T-cell (primary cell): Measurements from ENCODE around the gene TRMT112. TPM values are rescaled to one million over a fixed set of nuclear protein-coding genes. Genes with fewer than 3 reads are reported as not detected.

Experiments used
- ATAC-seq, 4 experiments: fragments of 200-7000 bp in 3 of 4; fragments of 150-1000 bp in 1 of 4; cut with Tn5 transposase; replicated peaks in 1 of 4; 1 replicate in 3 of 4; 2 replicates in 1 of 4; pipeline ENCODE4 v1.10.0; 2021; ENCODE audit warnings: moderate library complexity in 3 of 4, mild to moderate bottlenecking in 2 of 4, moderate number of reproducible peaks in 1 of 4
- CTCF ChIA-PET, 2 donors: fragments of 300-600 bp; sonication (Branson Sonifier 250); formaldehyde crosslinking; loops; one replicate each; lab custom pipeline; 2022; ENCODE audit warnings: antibody characterized with exemption in 2 of 2; lab: Charles Lee
- POLR2A ChIA-PET, 2 donors: fragments of 300-600 bp; sonication (Branson Sonifier 250); formaldehyde crosslinking; loops; one replicate each; lab custom pipeline; 2022; ENCODE audit warnings: antibody characterized with exemption in 2 of 2; lab: Charles Lee
- DNase-seq, 35 experiments: peaks; one replicate each; pipeline versions ENCODE4 v3.0.0 to v3.0.0-alpha.2; 2013 to 2023
- H3K27ac ChIP-seq: one replicate; pipeline ENCODE4 v1.5.1; 2013; ENCODE audit warnings: low read length
- H3K27me3 ChIP-seq, 2 experiments: replicated peaks in 1 of 2; 1 replicate in 1 of 2; 2 replicates in 1 of 2; pipeline versions ENCODE4 v1.6.1 to v1.7.0; 2013; ENCODE audit warnings: low read length in 1 of 2, mixed read lengths in 1 of 2; ENCODE audit not compliant: control insufficient read depth in 2 of 2, insufficient read depth in 2 of 2; ENCODE audit errors: extremely low read depth in 1 of 2
- H3K36me3 ChIP-seq, 2 donors: 1 replicate in 1 of 2; 2 replicates in 1 of 2; pipeline versions ENCODE4 v1.6.1 to v1.7.0; 2013; ENCODE audit warnings: low read length in 1 of 2; ENCODE audit not compliant: control insufficient read depth in 2 of 2, insufficient read depth in 1 of 2; ENCODE audit errors: extremely low read depth in 1 of 2
- H3K4me1 ChIP-seq, 2 experiments: 1 replicate in 1 of 2; 2 replicates in 1 of 2; pipeline versions ENCODE4 v1.6.1 to v1.7.0; 2013; ENCODE audit warnings: low read length in 2 of 2, mixed read lengths in 1 of 2; ENCODE audit not compliant: insufficient read depth in 2 of 2, control insufficient read depth in 1 of 2; ENCODE audit errors: extremely low read depth in 1 of 2
- H3K4me3 ChIP-seq, 2 donors: 1 replicate in 1 of 2; 2 replicates in 1 of 2; pipeline versions ENCODE4 v1.5.1 to v1.7.0; 2013; ENCODE audit warnings: mild to moderate bottlenecking in 2 of 2, low read length in 1 of 2, moderate library complexity in 1 of 2; ENCODE audit not compliant: control insufficient read depth in 1 of 2; ENCODE audit errors: extremely low read depth in 1 of 2
- H3K9me3 ChIP-seq: 2 replicates; pipeline ENCODE4 v1.7.0; 2013
- H3K27ac Mint-ChIP-seq, 2 donors: one replicate each; pipeline ENCODE4 v1.8.0; 2020 to 2021; ENCODE audit warnings: mild to moderate bottlenecking in 2 of 2, mixed read lengths in 2 of 2
- H3K27me3 Mint-ChIP-seq, 2 donors: one replicate each; pipeline ENCODE4 v1.8.0; 2021 to 2022; ENCODE audit warnings: mixed read lengths in 2 of 2
- H3K36me3 Mint-ChIP-seq: one replicate; pipeline ENCODE4 v1.8.0; 2021; ENCODE audit warnings: mixed read lengths
- H3K4me1 Mint-ChIP-seq, 3 donors: one replicate each; pipeline ENCODE4 v1.8.0; 2020 to 2022; ENCODE audit warnings: mixed read lengths in 3 of 3, mild to moderate bottlenecking in 1 of 3
- H3K4me3 Mint-ChIP-seq, 3 donors: one replicate each; pipeline ENCODE4 v1.8.0; 2020 to 2022; ENCODE audit warnings: mild to moderate bottlenecking in 3 of 3, mixed read lengths in 3 of 3, moderate library complexity in 3 of 3
- H3K9me3 Mint-ChIP-seq, 3 donors: one replicate each; pipeline ENCODE4 v1.8.0; 2020 to 2022; ENCODE audit warnings: mixed read lengths in 3 of 3
- WGBS: methylation state at CpG from one replicate; pipeline ENCODE4 v1.1.5; 2013; ENCODE audit warnings: missing lambda C conversion rate; ENCODE audit not compliant: insufficient coverage; 5-methylcytosine and 5-hydroxymethylcytosine counted together
- total RNA-seq, 35 experiments: library from RNA in 6 of 35; stranded (reverse) in 6 of 35; fragments of 120-200 nt in 1 of 35; gene quantifications; one replicate each; pipeline versions ENCODE4 v1.2.1 to v1.2.4 and lab custom pipeline; 2013 to 2026

The TRMT112 gene
- 100 to 1,000 TPM; 104 to 177 (median 151) TPM for total RNA-seq
- total RNA-seq (2013): 225 TPM
- total RNA-seq (lab: John Stamatoyannopoulos, UW): 52.5 to 210 (median 74.5) reads per million in 29 experiments

DNA sequence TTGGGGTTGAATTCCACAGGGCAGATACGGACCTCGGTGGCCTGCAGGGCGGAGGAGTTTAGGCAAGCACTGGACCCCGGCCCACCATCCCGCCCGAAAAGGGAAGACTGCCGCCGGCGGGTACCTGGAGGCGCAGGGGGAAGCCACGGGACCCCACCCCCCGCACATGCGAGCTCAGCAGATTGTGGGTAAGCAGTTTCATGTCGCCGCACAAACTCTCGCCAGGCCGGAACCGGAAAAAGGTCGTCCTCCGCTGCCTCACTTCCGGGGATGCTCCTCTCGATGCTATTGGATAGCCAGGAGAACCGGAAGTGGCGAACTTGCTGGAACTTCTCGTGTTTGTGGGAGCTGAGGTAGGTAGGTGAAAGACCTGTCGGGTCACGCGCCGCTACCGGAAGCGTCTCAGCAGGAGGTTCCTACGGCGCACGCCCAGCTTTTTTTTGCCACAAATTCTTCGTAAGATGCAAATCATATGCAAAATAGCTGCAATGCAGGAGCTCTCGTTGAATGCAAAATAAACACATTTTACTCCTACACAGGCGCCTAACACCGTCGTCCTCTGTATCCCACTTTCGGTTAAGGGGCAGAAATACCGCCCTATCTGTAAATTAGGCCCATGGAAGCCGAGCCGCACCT is at the start of gene TRMT112:
Gene TRMT112, minus strand, starts transcription at position 235 of the 636 bp plus-strand sequence. Its CDS starts 33 bp downstream, at position 202.
- Histone ChIP-seq H3K4me3 (peak within 1 kb of the TSS; percentile 76 to 79), H3K27me3 (no peaks in the 10 kb centered on the region), H3K9me3 (no peaks in the 10 kb centered on the region), H3K27ac (peak within 1 kb of the TSS; percentile 98), H3K36me3 (peaks cover 0 to 37% of the 10 kb centered on the region in 2 donors), H3K4me1 (peaks cover 2 to 42% of the 10 kb centered on the region in 2 experiments)
- H3K4me3 Mint-ChIP-seq: peak within 1 kb of the TSS; percentile 91 to 96 (median 93)
- under 1% methylated on average over 40 of the region's 43 CpGs for WGBS
- H3K4me1 Mint-ChIP-seq: peaks cover 29 to 57% (median 43%) of the 10 kb centered on the region in 3 donors
- H3K27me3 Mint-ChIP-seq: no peaks in the 10 kb centered on the region
- ATAC-seq: peak; percentile 82 to 84 (median 83)
- H3K36me3 Mint-ChIP-seq: peaks cover 28% of the 10 kb centered on the region
- H3K27ac Mint-ChIP-seq: peak within 1 kb of the TSS; percentile 99 to 100
- DNase-seq: peak; percentile 82 to 99 (median 97)
- CTCF ChIA-PET: interaction anchor here (0.6 to 2.6 kb wide), 22 partner anchors 12 to 1654 kb away, joined by 3 to 41 read pairs (median 6); partner anchors contain the start of genes CATSPERZ (in 1 of the 2), CCDC88B (in 1 of the 2), ESRRA (in 1 of the 2) and FKBP2 (in 1 of the 2)
- POLR2A ChIA-PET: interaction anchor here (0.6 to 1.5 kb wide), 16 partner anchors 13 to 1653 kb away, joined by 3 to 16 read pairs (median 5); partner anchors contain the start of genes CCDC88B (in 2 of the 2), BAD (in 1 of the 2), C11orf98 (in 1 of the 2) and CSKMT (in 1 of the 2)
- no peaks in the 10 kb centered on the region for H3K9me3 Mint-ChIP-seq

DNA sequence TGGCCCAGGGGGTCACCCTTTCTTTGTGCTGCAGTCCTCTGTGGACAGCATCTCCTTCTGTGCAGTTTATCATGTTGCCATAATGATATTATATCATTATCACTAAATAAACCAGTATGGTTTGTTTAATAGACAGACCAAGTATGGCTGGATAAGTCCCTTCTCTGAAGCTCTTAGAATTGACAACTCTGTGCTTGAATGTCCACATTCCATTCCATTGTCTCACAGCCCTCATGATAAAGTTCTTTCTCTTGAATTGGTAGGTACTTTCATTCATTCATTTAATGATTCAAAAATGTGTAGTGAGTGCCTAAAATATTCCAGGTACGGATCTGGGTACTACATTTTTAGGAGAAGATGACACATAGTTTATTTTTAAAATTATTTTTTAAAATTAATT is 49.4 kb upstream of the TRMT112 start:
- H3K27me3 Mint-ChIP-seq: no peaks in the 10 kb centered on the region
- no peak overlapping the region for H3K27ac ChIP-seq
- H3K9me3 Mint-ChIP-seq: no peaks in the 10 kb centered on the region
- ChIA-PET POLR2A (interaction anchor here in 1 of 2 donors (0.5 kb wide), 1 partner anchor 1521 kb away, joined by 4 read pairs; the partner anchor contains the start of gene FIBP), CTCF (no interaction called here)
- ATAC-seq: no peak
- no peaks in the 10 kb centered on the region for H3K9me3 ChIP-seq
- no CpG with 5 or more reads among the region's 1 CpG for WGBS
- H3K4me1 Mint-ChIP-seq: peaks cover 0 to 5% (median 2%) of the 10 kb centered on the region in 3 donors
- no peaks in the 10 kb centered on the region for H3K27me3 ChIP-seq
- no peaks in the 10 kb centered on the region for H3K4me1 ChIP-seq
- H3K36me3 ChIP-seq: peaks cover 36 to 58% of the 10 kb centered on the region in 2 donors
- H3K4me3 ChIP-seq: no peak overlapping the region
- no peak for DNase-seq
- no peak overlapping the region for H3K4me3 Mint-ChIP-seq
- peaks cover 30% of the 10 kb centered on the region for H3K36me3 Mint-ChIP-seq
- H3K27ac Mint-ChIP-seq: no peak overlapping the region

DNA sequence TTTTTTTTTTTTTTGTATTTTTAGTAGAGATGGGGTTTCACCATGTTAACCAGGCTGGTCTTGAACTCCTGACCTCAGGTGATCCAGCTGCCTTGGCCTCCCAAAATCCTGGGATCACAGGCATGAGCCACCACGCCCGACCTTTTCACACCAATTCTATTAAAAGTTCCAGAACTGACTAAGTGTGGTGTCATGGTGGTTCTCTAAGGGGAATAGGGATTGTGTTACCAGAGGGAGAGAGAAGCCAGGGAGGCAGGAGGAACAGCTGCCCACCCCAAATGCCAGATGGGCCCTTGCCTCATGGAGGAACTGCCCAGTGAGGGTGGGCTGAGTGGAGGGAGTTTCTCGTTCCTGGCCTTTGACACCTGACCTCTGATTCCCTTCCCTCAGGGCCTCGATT is 47.6 kb upstream of the TRMT112 start:
- H3K36me3 Mint-ChIP-seq: peaks cover 31% of the 10 kb centered on the region
- CTCF ChIA-PET: no interaction called here
- H3K27ac Mint-ChIP-seq: no peak overlapping the region
- POLR2A ChIA-PET: no interaction called here
- Histone ChIP-seq H3K9me3 (no peaks in the 10 kb centered on the region), H3K36me3 (peaks cover 32 to 65% of the 10 kb centered on the region in 2 donors), H3K27me3 (no peaks in the 10 kb centered on the region), H3K4me1 (peaks cover 0 to 7% of the 10 kb centered on the region in 2 experiments), H3K4me3 (no peak overlapping the region), H3K27ac (no peak overlapping the region)
- DNase-seq (no peak), ATAC-seq (no peak)
- H3K27me3 Mint-ChIP-seq: no peaks in the 10 kb centered on the region
- WGBS: 100% methylated on average over 2 of the region's 4 CpGs
- peaks cover 10 to 18% (median 12%) of the 10 kb centered on the region in 3 donors for H3K4me1 Mint-ChIP-seq
- H3K4me3 Mint-ChIP-seq: no peak overlapping the region
- no peaks in the 10 kb centered on the region for H3K9me3 Mint-ChIP-seq

DNA sequence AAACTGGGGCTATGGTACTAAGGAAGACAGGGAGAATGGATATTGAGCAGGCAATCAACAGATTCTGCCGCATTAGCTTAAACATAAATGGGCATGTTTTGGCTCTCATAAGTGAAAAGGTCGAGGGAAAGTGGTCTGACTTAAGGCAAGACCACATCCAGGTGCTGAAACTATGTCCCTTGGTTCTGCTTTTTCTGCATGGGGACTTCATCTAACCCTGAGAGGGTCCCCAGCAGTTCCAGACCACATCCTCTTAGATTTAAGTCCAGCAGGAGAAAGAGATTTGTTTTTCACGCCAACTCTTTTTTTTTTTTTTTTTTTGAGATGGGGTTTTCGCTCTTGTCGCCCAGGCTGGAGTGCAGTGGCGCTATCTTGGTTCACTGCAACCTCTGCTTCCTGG is 47.1 kb upstream of the TRMT112 start:
- Mint-ChIP-seq H3K36me3 (peaks cover 29% of the 10 kb centered on the region), H3K4me3 (no peak overlapping the region), H3K4me1 (peaks cover 15 to 23% (median 17%) of the 10 kb centered on the region in 3 donors), H3K27ac (no peak overlapping the region), H3K9me3 (no peaks in the 10 kb centered on the region), H3K27me3 (no peaks in the 10 kb centered on the region)
- no peak overlapping the region for H3K27ac ChIP-seq
- ChIA-PET CTCF (interaction anchor here in 1 of 2 donors (0.7 kb wide), 1 partner anchor 29 kb away, joined by 3 read pairs; no protein-coding TSS in a partner anchor), POLR2A (interaction anchor here (0.7 kb wide), 2 partner anchors 12 to 394 kb away, joined by 4 to 6 read pairs; no protein-coding TSS in a partner anchor)
- H3K4me1 ChIP-seq: peaks cover 0 to 12% of the 10 kb centered on the region in 2 experiments
- ATAC-seq (no peak), DNase-seq (no peak)
- peaks cover 28 to 63% of the 10 kb centered on the region in 2 donors for H3K36me3 ChIP-seq
- H3K27me3 ChIP-seq: no peaks in the 10 kb centered on the region
- no CpG with 5 or more reads among the region's 6 CpGs for WGBS
- H3K4me3 ChIP-seq: no peak overlapping the region
- no peaks in the 10 kb centered on the region for H3K9me3 ChIP-seq

DNA sequence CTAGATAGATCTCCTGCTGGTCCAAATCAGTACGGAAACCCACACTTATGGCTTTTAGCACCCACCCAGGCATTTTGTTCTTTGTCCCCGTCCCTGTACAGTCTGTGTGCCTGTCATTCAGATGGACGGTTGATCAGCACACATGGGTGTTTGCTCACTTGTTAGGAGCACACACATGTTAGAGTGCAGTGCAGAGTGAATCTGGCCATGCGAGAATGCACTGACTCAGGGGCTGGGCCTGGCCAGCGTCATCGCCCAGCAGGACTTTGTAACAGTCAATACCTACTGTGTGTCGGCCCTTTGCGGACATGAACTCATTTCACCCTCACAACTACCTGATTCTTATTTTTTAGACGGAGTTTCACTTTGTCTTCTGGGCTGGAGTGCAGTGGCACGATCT is 45.0 kb upstream of the TRMT112 start:
- no peaks in the 10 kb centered on the region for H3K27me3 Mint-ChIP-seq
- peak overlapping the region in 1 of 3 donors; percentile 28 for H3K4me3 Mint-ChIP-seq
- H3K4me1 Mint-ChIP-seq: peaks cover 16 to 35% (median 27%) of the 10 kb centered on the region in 3 donors
- peaks cover 24% of the 10 kb centered on the region for H3K36me3 Mint-ChIP-seq
- DNase-seq: no peak
- no peaks in the 10 kb centered on the region for H3K9me3 Mint-ChIP-seq
- H3K9me3 ChIP-seq: no peaks in the 10 kb centered on the region
- H3K36me3 ChIP-seq: peaks cover 17 to 50% of the 10 kb centered on the region in 2 donors
- ChIA-PET POLR2A (no interaction called here), CTCF (no interaction called here)
- no peak overlapping the region for H3K27ac ChIP-seq
- WGBS: 96% methylated on average over 10 of the region's 10 CpGs
- H3K4me1 ChIP-seq: peaks cover 14 to 31% of the 10 kb centered on the region in 2 experiments
- H3K27ac Mint-ChIP-seq: peak overlapping the region in 1 of 2 donors; percentile 12
- H3K4me3 ChIP-seq: no peak overlapping the region
- H3K27me3 ChIP-seq: no peaks in the 10 kb centered on the region
- no peak for ATAC-seq

DNA sequence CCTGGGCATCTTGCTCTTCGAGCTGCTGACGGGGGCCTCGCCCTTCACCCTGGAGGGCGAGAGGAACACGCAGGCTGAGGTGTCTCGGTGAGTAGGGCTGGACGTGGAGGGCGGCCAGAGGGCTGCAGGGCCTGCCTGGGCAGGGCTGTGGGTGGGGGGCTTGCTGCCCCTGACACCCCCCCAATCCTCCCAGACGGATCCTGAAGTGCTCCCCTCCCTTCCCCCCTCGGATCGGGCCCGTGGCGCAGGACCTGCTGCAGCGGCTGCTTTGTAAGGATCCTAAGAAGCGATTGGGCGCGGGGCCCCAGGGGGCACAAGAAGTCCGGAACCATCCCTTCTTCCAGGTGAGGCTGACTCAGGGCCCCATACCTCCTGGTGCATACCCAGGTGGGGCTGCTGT is 44.3 kb upstream of the TRMT112 start:
- Histone ChIP-seq H3K36me3 (peaks cover 17 to 47% of the 10 kb centered on the region in 2 donors), H3K4me1 (peaks cover 14 to 37% of the 10 kb centered on the region in 2 experiments), H3K4me3 (no peak overlapping the region), H3K9me3 (no peaks in the 10 kb centered on the region), H3K27me3 (no peaks in the 10 kb centered on the region), H3K27ac (no peak overlapping the region)
- Mint-ChIP-seq H3K4me1 (peaks cover 19 to 36% (median 28%) of the 10 kb centered on the region in 3 donors), H3K27me3 (no peaks in the 10 kb centered on the region), H3K27ac (no peak overlapping the region), H3K36me3 (peaks cover 21% of the 10 kb centered on the region), H3K9me3 (no peaks in the 10 kb centered on the region), H3K4me3 (peak overlapping the region in 1 of 3 donors; percentile 9)
- 94% methylated on average over 11 of the region's 18 CpGs for WGBS
- ChIA-PET CTCF (no interaction called here), POLR2A (no interaction called here)
- ATAC-seq (no peak), DNase-seq (no peak)
